OCI-LY1 (cell line): ENCODE results near the gene AOAH.

Experiments used
- H2AFZ ChIP-seq: fragments of 200-600 bp; sonication (generic), shearing (Covaris generic); 2 replicates; pipeline ENCODE4 v1.6.0; 2014; ENCODE audit warnings: antibody characterized with exemption, mild to moderate bottlenecking, low read length
- H3F3A ChIP-seq: fragments of 200-600 bp; sonication (generic), shearing (Covaris generic); 2 replicates; pipeline ENCODE4 v1.6.0; 2014; ENCODE audit warnings: mild to moderate bottlenecking, antibody characterized with exemption, low read length, moderate library complexity; ENCODE audit not compliant: insufficient read depth
- H3K27ac ChIP-seq: fragments of 200-600 bp; sonication (generic); 2 replicates; pipeline ENCODE4 v1.5.1; 2014; ENCODE audit warnings: low read length, mixed run types, mild to moderate bottlenecking, low read depth; ENCODE audit not compliant: poor library complexity, severe bottlenecking
- H3K27me3 ChIP-seq: fragments of 200-600 bp; sonication (generic); 2 replicates; pipeline ENCODE4 v1.6.0; 2014; ENCODE audit warnings: antibody characterized with exemption, mild to moderate bottlenecking, low read length, moderate library complexity; ENCODE audit not compliant: insufficient read depth
- H3K36me3 ChIP-seq: fragments of 200-600 bp; sonication (generic); 2 replicates; pipeline ENCODE4 v1.6.1; 2014; ENCODE audit warnings: mild to moderate bottlenecking, antibody characterized with exemption, low read length, moderate library complexity, mixed read lengths; ENCODE audit not compliant: insufficient read depth
- H3K4me1 ChIP-seq: fragments of 200-600 bp; sonication (generic); 2 replicates; pipeline ENCODE4 v1.5.1; 2014; ENCODE audit warnings: mild to moderate bottlenecking, low read length, moderate library complexity; ENCODE audit not compliant: insufficient read depth, severe bottlenecking
- H3K4me2 ChIP-seq: fragments of 200-600 bp; sonication (generic), shearing (Covaris generic); 2 replicates; pipeline ENCODE4 v1.6.1; 2014; ENCODE audit warnings: low read length
- H3K4me3 ChIP-seq: fragments of 200-600 bp; sonication (generic); 2 replicates; pipeline ENCODE4 v1.5.1; 2014; ENCODE audit warnings: low read length, low read depth, mild to moderate bottlenecking, mixed read lengths; ENCODE audit not compliant: poor library complexity, severe bottlenecking
- H3K79me2 ChIP-seq: fragments of 200-600 bp; shearing (Covaris generic); 2 replicates; pipeline ENCODE4 v1.6.1; 2016; ENCODE audit warnings: mixed run types, low read length, mixed read lengths; ENCODE audit not compliant: insufficient read depth
- H3K9ac ChIP-seq: fragments of 200-600 bp; sonication (generic), shearing (Covaris generic); 2 replicates; pipeline ENCODE4 v1.6.1; 2014; ENCODE audit warnings: mild to moderate bottlenecking, low read length, mixed read lengths
- H3K9me2 ChIP-seq: fragments of 200-600 bp; sonication (generic), shearing (Covaris generic); 2 replicates; pipeline ENCODE4 v1.6.1; 2014; ENCODE audit warnings: low read depth, mild to moderate bottlenecking, low read length, mixed read lengths
- H3K9me3 ChIP-seq: fragments of 200-600 bp; shearing (Covaris generic); 2 replicates; pipeline ENCODE4 v1.6.1; 2014; ENCODE audit warnings: low read length, mixed read lengths
- H4K20me1 ChIP-seq: fragments of 200-600 bp; sonication (generic), shearing (Covaris generic); 2 replicates; pipeline ENCODE4 v1.6.0; 2016; ENCODE audit warnings: mild to moderate bottlenecking, low read length; ENCODE audit not compliant: insufficient read depth
- EZH2 ChIP-seq: fragments of 200-600 bp; sonication (generic), shearing (Covaris generic); IDR thresholded peaks from 2 replicates; pipeline ENCODE4 v1.8.0; 2017; ENCODE audit warnings: borderline replicate concordance, mixed run types, mild to moderate bottlenecking, antibody characterized with exemption, low read length, moderate library complexity, mixed read lengths
- TF ChIP-seq, protein P1 (sequence below): fragments of 200-600 bp; sonication (generic), shearing (Covaris generic); IDR thresholded peaks from 2 replicates; pipeline ENCODE4 v1.5.1; 2017; ENCODE audit warnings: mild to moderate bottlenecking, antibody characterized with exemption, low read length, moderate library complexity, mixed read lengths

The AOAH gene

GRCh38 chr7:36600314-36600682 is 124.0 kb downstream of the AOAH start:
- Histone ChIP-seq H3F3A (no peaks in the 10 kb centered on the region), H3K36me3 (no peaks in the 10 kb centered on the region), H3K9me3 (no peaks in the 10 kb centered on the region), H3K9ac (no peak overlapping the region), H3K9me2 (no peaks in the 10 kb centered on the region), H3K4me3 (no peak overlapping the region), H3K79me2 (no peaks in the 10 kb centered on the region), H3K27me3 (no peaks in the 10 kb centered on the region), H4K20me1 (no peaks in the 10 kb centered on the region), H3K4me1 (no peaks in the 10 kb centered on the region), H3K4me2 (no peak overlapping the region), H2AFZ (no peak overlapping the region), H3K27ac (no peak overlapping the region)
- TF ChIP-seq, protein P1, sequence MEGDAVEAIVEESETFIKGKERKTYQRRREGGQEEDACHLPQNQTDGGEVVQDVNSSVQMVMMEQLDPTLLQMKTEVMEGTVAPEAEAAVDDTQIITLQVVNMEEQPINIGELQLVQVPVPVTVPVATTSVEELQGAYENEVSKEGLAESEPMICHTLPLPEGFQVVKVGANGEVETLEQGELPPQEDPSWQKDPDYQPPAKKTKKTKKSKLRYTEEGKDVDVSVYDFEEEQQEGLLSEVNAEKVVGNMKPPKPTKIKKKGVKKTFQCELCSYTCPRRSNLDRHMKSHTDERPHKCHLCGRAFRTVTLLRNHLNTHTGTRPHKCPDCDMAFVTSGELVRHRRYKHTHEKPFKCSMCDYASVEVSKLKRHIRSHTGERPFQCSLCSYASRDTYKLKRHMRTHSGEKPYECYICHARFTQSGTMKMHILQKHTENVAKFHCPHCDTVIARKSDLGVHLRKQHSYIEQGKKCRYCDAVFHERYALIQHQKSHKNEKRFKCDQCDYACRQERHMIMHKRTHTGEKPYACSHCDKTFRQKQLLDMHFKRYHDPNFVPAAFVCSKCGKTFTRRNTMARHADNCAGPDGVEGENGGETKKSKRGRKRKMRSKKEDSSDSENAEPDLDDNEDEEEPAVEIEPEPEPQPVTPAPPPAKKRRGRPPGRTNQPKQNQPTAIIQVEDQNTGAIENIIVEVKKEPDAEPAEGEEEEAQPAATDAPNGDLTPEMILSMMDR, result no peak
- TF ChIP-seq EZH2, result no peak

DNA sequence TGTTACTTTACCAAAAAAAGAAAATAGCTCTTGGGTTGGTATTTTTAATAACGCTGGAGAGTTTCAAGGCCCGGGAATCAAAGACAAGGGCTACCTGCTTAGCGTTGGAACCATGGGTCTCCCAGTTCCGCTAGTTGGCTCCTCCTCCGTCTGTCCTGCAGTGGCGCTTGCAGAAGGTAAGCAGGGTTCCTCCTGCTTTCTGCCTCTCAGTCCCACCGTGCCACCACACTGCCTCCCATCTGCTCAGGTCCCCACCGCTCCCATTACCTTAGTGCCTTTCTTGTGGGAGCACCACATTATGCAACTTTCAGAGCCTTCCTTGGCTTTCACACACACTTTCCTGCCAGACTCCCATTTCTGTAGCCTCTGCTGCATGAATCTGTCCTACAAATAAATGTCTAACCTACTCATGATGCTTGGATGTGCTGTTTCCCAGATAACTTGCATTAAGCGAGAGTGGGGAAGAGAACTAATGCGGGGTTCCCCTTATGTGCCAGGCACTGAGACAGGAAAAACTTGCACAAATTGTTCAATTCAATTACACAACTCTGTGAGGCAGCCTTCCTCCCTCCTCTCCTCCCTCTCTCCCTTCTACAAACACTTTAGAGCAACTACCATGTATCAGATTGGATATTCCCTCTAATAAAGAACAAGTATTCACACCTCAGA is 124.5 kb downstream of the AOAH start:
- Histone ChIP-seq H3K27me3 (no peaks in the 10 kb centered on the region), H2AFZ (no peak overlapping the region), H3K79me2 (no peaks in the 10 kb centered on the region), H3K36me3 (no peaks in the 10 kb centered on the region), H3K4me3 (no peak overlapping the region), H3K4me1 (no peaks in the 10 kb centered on the region), H4K20me1 (no peaks in the 10 kb centered on the region), H3K4me2 (no peak overlapping the region), H3F3A (no peaks in the 10 kb centered on the region), H3K9ac (no peak overlapping the region), H3K9me3 (no peaks in the 10 kb centered on the region), H3K27ac (no peak overlapping the region), H3K9me2 (no peaks in the 10 kb centered on the region)
- TF ChIP-seq, protein P1, result no peak
- TF ChIP-seq EZH2, result no peak

- Histone ChIP-seq H3K4me2 (no peak overlapping the region), H3K27ac (no peak overlapping the region), H3K9me3 (no peaks in the 10 kb centered on the region), H4K20me1 (no peaks in the 10 kb centered on the region), H3K79me2 (no peaks in the 10 kb centered on the region), H3K9ac (no peak overlapping the region), H3K36me3 (no peaks in the 10 kb centered on the region), H3K4me1 (no peaks in the 10 kb centered on the region), H3K4me3 (no peak overlapping the region), H3F3A (no peaks in the 10 kb centered on the region), H3K27me3 (no peaks in the 10 kb centered on the region), H2AFZ (no peak overlapping the region), H3K9me2 (no peaks in the 10 kb centered on the region)
- TF ChIP-seq EZH2, result no peak
- TF ChIP-seq, protein P1, result no peak
Observed at GRCh38 chr7:36598054-36598674, 126.1 kb downstream of the AOAH start.
